Nephron (organoid): Measurements from ENCODE around the gene LRBA.

Experiments used
- H3K27ac Mint-ChIP-seq, 3 experiments: 2 replicates each; pipeline ENCODE4 v1.8.0; 2020; ENCODE audit warnings: mixed read lengths in 3 of 3, mild to moderate bottlenecking in 2 of 3, moderate library complexity in 1 of 3
- H3K27me3 Mint-ChIP-seq: 2 replicates; pipeline ENCODE4 v1.8.0; 2021; ENCODE audit warnings: low read depth, mild to moderate bottlenecking, moderate library complexity, mixed read lengths
- H3K36me3 Mint-ChIP-seq: 2 replicates; pipeline ENCODE4 v1.8.0; 2020; ENCODE audit warnings: low read depth, mixed read lengths
- H3K4me1 Mint-ChIP-seq: 2 replicates; pipeline ENCODE4 v1.8.0; 2020; ENCODE audit warnings: mixed read lengths
- H3K4me3 Mint-ChIP-seq, 3 experiments: 2 replicates each; pipeline ENCODE4 v1.8.0; 2020; ENCODE audit warnings: mild to moderate bottlenecking in 3 of 3, mixed read lengths in 3 of 3, moderate library complexity in 2 of 3
- H3K9me3 Mint-ChIP-seq: 2 replicates; pipeline ENCODE4 v1.8.0; 2020; ENCODE audit warnings: mixed read lengths
- TF ChIP-seq, protein P1 (sequence below), 3 experiments: fragments of 200-600 bp; sonication (generic); IDR thresholded peaks; one replicate each; pipeline ENCODE4 v1.5.0; 2021; ENCODE audit warnings: antibody characterized with exemption in 3 of 3; ENCODE audit not compliant: unreplicated experiment in 3 of 3

Gene LRBA

DNA sequence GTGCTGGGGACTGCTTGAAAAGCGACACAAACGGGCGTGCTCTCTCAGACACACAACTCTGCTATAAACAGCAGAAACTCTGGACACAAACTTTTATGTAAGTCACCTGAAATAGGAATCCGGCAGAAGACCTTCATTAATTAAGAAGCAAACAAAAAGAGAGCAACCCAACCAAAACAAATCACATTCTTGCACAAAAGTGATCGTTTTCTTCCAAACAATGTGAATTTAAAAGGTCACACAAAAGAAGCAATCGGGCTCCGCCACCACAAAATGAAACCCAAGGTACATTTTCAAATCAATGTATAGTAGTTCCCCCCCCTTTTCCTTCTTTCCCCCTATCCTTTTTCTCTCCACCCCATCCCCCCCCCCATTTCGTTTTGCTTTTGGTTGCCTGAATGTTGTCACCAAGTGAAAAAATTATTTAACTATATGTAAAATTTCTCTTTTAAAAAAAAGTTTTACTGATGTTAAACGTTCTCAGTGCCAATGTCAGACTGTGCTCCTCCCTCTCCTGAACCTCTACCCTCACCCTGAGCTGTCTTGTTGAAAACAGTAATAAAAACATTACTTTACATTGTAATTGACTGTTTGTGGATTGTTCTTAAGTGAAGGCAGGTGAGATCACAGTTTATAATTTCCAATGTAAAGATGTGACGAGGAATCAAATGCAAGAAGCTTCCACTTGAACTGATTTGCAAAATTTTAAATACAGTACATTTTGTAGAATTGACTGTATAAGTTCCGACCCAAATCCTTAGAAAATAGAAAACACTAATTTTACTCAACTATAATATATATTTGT lies 430.8 kb downstream of the LRBA start:
- H3K4me3 Mint-ChIP-seq = peak overlapping the region; percentile 75 to 84 (median 81)
- peak overlapping the region in 2 of 3 experiments; percentile 38 to 94 for H3K27ac Mint-ChIP-seq
- H3K4me1 Mint-ChIP-seq = peaks cover 32% of the 10 kb centered on the region
- no peaks in the 10 kb centered on the region for H3K9me3 Mint-ChIP-seq
- H3K36me3 Mint-ChIP-seq = peaks cover 30% of the 10 kb centered on the region
- TF ChIP-seq, protein P1, sequence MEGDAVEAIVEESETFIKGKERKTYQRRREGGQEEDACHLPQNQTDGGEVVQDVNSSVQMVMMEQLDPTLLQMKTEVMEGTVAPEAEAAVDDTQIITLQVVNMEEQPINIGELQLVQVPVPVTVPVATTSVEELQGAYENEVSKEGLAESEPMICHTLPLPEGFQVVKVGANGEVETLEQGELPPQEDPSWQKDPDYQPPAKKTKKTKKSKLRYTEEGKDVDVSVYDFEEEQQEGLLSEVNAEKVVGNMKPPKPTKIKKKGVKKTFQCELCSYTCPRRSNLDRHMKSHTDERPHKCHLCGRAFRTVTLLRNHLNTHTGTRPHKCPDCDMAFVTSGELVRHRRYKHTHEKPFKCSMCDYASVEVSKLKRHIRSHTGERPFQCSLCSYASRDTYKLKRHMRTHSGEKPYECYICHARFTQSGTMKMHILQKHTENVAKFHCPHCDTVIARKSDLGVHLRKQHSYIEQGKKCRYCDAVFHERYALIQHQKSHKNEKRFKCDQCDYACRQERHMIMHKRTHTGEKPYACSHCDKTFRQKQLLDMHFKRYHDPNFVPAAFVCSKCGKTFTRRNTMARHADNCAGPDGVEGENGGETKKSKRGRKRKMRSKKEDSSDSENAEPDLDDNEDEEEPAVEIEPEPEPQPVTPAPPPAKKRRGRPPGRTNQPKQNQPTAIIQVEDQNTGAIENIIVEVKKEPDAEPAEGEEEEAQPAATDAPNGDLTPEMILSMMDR (IDR thresholded peaks at IDR 0.05; ENCODE audit: unreplicated experiment in 3 of 3) = no peak
- H3K27me3 Mint-ChIP-seq = peaks cover 90% of the 10 kb centered on the region

DNA sequence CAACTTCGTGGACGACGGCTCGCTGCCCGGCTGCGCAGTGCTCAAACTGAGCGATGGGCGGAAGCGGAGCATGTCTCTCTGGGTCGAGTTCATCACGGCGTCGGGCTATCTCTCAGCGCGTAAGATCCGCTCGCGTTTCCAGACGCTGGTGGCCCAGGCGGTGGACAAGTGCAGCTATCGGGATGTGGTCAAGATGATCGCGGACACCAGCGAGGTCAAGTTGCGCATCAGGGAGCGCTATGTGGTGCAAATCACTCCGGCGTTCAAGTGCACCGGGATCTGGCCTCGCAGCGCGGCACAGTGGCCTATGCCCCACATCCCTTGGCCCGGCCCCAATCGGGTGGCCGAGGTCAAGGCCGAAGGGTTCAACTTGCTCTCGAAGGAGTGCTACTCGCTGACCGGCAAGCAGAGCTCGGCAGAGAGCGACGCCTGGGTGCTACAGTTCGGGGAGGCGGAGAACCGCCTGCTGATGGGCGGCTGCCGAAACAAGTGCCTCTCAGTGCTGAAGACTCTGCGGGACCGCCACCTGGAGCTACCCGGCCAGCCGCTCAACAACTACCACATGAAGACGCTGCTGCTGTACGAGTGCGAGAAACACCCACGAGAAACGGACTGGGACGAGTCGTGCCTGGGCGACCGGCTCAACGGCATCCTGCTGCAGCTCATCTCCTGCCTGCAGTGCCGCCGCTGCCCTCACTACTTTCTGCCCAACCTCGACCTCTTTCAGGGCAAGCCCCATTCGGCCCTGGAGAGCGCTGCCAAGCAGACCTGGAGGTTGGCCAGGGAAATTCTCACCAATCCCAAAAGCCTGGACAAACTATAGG lies 431.6 kb downstream of the LRBA start:
- TF ChIP-seq, protein P1 (IDR thresholded peaks at IDR 0.05; ENCODE audit: unreplicated experiment in 3 of 3) = no peak
- Mint-ChIP-seq H3K36me3 (peaks cover 30% of the 10 kb centered on the region), H3K27ac (peak overlapping the region in 2 of 3 experiments; percentile 38 to 94), H3K4me1 (peaks cover 37% of the 10 kb centered on the region), H3K4me3 (peak overlapping the region; percentile 75 to 84 (median 81)), H3K27me3 (peaks cover 98% of the 10 kb centered on the region), H3K9me3 (no peaks in the 10 kb centered on the region)

DNA sequence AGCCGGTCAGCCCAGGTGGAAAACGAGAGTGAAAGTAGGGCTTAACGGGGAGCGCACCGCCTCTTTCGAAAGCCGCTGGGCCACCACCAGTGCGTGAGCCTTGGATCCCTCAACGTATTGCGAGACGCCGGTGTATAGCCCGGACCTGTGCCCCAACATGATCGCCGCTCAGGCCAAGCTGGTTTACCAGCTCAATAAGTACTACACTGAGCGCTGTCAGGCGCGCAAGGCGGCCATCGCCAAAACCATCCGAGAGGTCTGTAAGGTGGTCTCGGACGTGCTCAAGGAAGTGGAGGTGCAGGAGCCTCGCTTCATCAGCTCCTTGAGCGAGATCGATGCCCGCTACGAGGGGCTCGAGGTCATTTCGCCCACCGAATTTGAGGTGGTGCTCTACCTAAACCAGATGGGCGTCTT lies 432.2 kb downstream of the LRBA start:
- H3K27me3 Mint-ChIP-seq = peaks cover 96% of the 10 kb centered on the region
- peaks cover 37% of the 10 kb centered on the region for H3K4me1 Mint-ChIP-seq
- peak overlapping the region; percentile 54 to 94 (median 71) for H3K27ac Mint-ChIP-seq
- TF ChIP-seq, protein P1 (IDR thresholded peaks at IDR 0.05; ENCODE audit: unreplicated experiment in 3 of 3) = no peak
- peaks cover 25% of the 10 kb centered on the region for H3K36me3 Mint-ChIP-seq
- peak overlapping the region; percentile 75 to 84 (median 81) for H3K4me3 Mint-ChIP-seq
- H3K9me3 Mint-ChIP-seq = no peaks in the 10 kb centered on the region

DNA sequence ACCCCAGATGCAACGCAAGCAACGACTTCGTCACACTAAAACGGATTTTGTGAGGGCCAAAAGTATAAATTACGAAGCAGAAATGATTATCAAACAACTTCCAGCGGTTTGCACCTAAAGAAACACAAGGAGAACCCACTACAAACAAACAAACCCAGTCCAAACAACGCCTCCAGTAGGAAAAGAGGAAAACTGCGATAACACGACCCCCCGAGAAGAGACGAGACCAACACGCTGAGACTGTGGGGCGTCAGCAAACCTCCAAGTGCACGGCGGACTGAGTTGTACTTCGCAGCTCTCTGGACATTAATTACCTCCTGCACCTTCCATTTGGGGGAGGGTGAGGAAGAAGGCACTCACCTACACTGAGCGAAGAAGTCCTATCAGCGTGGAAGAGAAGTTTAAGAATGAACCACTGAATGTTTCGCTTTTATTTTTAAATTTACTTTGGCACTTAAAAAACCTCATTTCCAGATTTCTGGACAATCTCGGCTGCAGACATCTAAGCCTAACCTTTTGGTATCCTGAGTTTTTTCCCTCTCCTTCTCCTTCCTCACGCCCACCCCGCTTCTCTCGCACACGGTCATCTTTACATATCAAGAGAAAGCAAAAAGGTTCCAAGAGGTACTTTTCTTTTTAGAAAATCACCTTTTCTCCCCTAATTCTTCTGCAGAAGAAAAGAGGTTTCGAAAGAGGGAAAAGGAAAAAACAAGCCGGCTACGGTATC lies 432.8 kb downstream of the LRBA start, which contains the start of gene MAB21L2:
Gene MAB21L2 (plus strand): TSS at position 6 of the 727 bp plus-strand sequence. CDS start 879 bp downstream, outside the sequence.
- peaks cover 93% of the 10 kb centered on the region for H3K27me3 Mint-ChIP-seq
- H3K4me3 Mint-ChIP-seq = peak within 1 kb of the TSS; percentile 75 to 84 (median 81)
- H3K9me3 Mint-ChIP-seq = no peaks in the 10 kb centered on the region
- TF ChIP-seq, protein P1 (IDR thresholded peaks at IDR 0.05; ENCODE audit: unreplicated experiment in 3 of 3) = no peak
- H3K27ac Mint-ChIP-seq = peak within 1 kb of the TSS; percentile 54 to 94 (median 71)
- H3K4me1 Mint-ChIP-seq = peaks cover 37% of the 10 kb centered on the region
- peaks cover 20% of the 10 kb centered on the region for H3K36me3 Mint-ChIP-seq

DNA sequence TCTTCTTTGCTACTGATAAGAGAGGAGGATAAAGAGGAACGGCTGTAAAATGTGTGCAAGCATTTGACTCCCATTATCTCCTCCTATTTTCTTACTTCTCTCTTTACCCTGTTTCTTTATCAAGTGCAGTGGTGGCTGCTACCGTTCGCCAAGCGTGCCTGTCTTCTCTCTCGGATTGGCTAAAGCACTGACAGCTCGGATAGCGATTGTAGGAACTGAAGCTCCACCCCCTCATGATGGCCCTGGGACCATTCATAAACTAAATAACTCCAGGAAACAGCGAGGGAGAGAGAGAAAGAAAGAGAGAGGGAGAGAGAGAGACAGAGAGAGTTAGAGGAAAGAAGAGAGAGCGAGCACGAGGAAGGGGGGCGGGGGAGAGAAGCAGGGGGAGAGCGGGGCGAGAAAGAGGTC lies 433.4 kb downstream of the LRBA start:
- H3K9me3 Mint-ChIP-seq = no peaks in the 10 kb centered on the region
- H3K4me3 Mint-ChIP-seq = peak overlapping the region; percentile 75 to 84 (median 81)
- peak overlapping the region; percentile 54 to 94 (median 71) for H3K27ac Mint-ChIP-seq
- H3K27me3 Mint-ChIP-seq = peaks cover 90% of the 10 kb centered on the region
- TF ChIP-seq, protein P1 (IDR thresholded peaks at IDR 0.05; ENCODE audit: unreplicated experiment in 3 of 3) = no peak
- H3K36me3 Mint-ChIP-seq = peaks cover 20% of the 10 kb centered on the region
- H3K4me1 Mint-ChIP-seq = peaks cover 37% of the 10 kb centered on the region
